Glomerular endothelial cell (primary cell): ENCODE measurements around the gene NTSR2. TPM values are rescaled to one million over a fixed set of nuclear protein-coding genes. Genes with fewer than 3 reads are reported as not detected.

Experiments used
- DNase-seq: peaks from one replicate; pipeline ENCODE4 v3.0.0-alpha.2; 2011; ENCODE audit warnings: low read depth, low spot score; ENCODE audit errors: extremely low read depth
- total RNA-seq: library from RNA; depleted of rRNA; stranded (reverse); fragments of >200 nt; gene quantifications from 2 replicates; pipeline ENCODE4 v1.2.3, GENCODE V29; 2015

Gene NTSR2
- total RNA-seq, 1 donor from 2014 or later = not detected

GRCh38 chr2:11631462-11631861 is 38.5 kb downstream of the NTSR2 start:
- no peak for DNase-seq

GRCh38 chr2:11630855-11631254 is 39.1 kb downstream of the NTSR2 start:
- no peak for DNase-seq

- DNase-seq = no peak
Observed at GRCh38 chr2:11629851-11630250, 40.1 kb downstream of the NTSR2 start.

- DNase-seq = no peak
Observed at GRCh38 chr2:11629215-11629614, 40.8 kb downstream of the NTSR2 start.

GRCh38 chr2:11628675-11629074 is 41.3 kb downstream of the NTSR2 start:
- no peak for DNase-seq

- DNase-seq = no peak
Observed at GRCh38 chr2:11625671-11626070, 44.3 kb downstream of the NTSR2 start.

- DNase-seq = no peak
Observed at GRCh38 chr2:11624893-11625292, 45.1 kb downstream of the NTSR2 start.

GRCh38 chr2:11622611-11623010 is 47.4 kb downstream of the NTSR2 start:
- no peak for DNase-seq

GRCh38 chr2:11621410-11621809 is 48.6 kb downstream of the NTSR2 start:
- DNase-seq = no peak

GRCh38 chr2:11618708-11619062 is 51.3 kb downstream of the NTSR2 start:
- DNase-seq = no peak

- no peak for DNase-seq
Observed at GRCh38 chr2:11617984-11618707, 51.8 kb downstream of the NTSR2 start.

GRCh38 chr2:11617527-11617926 is 52.5 kb downstream of the NTSR2 start:
- DNase-seq = no peak

GRCh38 chr2:11616851-11617415 is 53.1 kb downstream of the NTSR2 start:
- DNase-seq = no peak

GRCh38 chr2:11616097-11616687 is 53.8 kb downstream of the NTSR2 start:
- no peak for DNase-seq

GRCh38 chr2:11615209-11615608 is 54.8 kb downstream of the NTSR2 start:
- no peak for DNase-seq

GRCh38 chr2:11613297-11613696 is 56.7 kb downstream of the NTSR2 start:
- DNase-seq = no peak

- DNase-seq = no peak
Observed at GRCh38 chr2:11612553-11613215, 57.3 kb downstream of the NTSR2 start.

- DNase-seq = no peak
Observed at GRCh38 chr2:11611251-11611650, 58.7 kb downstream of the NTSR2 start.

GRCh38 chr2:11610624-11611242 is 59.3 kb downstream of the NTSR2 start:
- no peak for DNase-seq
